IMR-90 (cell line): Measurements from ENCODE around the gene PRLR.

Experiments used
- POLR2A ChIP-seq: IDR thresholded peaks from 2 replicates; pipeline ENCODE4 v1.6.1; 2012; ENCODE audit warnings: mild to moderate bottlenecking, low read depth, low read length
- TF ChIP-seq, protein P1 (sequence below): conservative IDR thresholded peaks from 2 replicates; pipeline ENCODE4 v1.5.1; 2012; ENCODE audit warnings: mild to moderate bottlenecking, low read depth, low read length, improper control_type of control experiment
- TF ChIP-seq, protein P2 (sequence below): fragments of 150-350 bp; IDR thresholded peaks from 2 replicates; pipeline ENCODE4 v1.6.1; 2016; ENCODE audit warnings: low read depth, mild to moderate bottlenecking, low read length, moderate library complexity, borderline replicate concordance

DNA sequence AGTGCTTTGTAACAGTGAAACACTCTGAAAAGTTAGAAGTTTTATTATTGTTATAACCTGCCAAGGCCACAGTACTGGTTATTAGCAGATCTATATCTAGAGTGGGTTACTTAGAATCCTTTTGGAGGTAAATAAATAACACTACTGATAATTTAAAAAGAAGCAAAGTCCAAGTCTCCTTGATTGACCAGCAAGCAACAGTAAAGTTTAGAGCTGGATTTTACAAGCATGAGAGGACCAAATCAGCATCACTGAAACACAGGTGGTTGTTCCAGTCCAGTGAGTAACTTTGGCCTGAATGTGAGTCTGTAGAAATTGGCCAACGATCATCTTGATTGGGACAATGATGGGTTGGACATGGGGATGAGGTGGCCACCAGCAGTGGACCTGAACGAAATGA, 105.4 kb downstream of the PRLR start:
- TF ChIP-seq, protein P1, sequence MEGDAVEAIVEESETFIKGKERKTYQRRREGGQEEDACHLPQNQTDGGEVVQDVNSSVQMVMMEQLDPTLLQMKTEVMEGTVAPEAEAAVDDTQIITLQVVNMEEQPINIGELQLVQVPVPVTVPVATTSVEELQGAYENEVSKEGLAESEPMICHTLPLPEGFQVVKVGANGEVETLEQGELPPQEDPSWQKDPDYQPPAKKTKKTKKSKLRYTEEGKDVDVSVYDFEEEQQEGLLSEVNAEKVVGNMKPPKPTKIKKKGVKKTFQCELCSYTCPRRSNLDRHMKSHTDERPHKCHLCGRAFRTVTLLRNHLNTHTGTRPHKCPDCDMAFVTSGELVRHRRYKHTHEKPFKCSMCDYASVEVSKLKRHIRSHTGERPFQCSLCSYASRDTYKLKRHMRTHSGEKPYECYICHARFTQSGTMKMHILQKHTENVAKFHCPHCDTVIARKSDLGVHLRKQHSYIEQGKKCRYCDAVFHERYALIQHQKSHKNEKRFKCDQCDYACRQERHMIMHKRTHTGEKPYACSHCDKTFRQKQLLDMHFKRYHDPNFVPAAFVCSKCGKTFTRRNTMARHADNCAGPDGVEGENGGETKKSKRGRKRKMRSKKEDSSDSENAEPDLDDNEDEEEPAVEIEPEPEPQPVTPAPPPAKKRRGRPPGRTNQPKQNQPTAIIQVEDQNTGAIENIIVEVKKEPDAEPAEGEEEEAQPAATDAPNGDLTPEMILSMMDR = no peak
- TF ChIP-seq POLR2A = no peak
- TF ChIP-seq, protein P2, sequence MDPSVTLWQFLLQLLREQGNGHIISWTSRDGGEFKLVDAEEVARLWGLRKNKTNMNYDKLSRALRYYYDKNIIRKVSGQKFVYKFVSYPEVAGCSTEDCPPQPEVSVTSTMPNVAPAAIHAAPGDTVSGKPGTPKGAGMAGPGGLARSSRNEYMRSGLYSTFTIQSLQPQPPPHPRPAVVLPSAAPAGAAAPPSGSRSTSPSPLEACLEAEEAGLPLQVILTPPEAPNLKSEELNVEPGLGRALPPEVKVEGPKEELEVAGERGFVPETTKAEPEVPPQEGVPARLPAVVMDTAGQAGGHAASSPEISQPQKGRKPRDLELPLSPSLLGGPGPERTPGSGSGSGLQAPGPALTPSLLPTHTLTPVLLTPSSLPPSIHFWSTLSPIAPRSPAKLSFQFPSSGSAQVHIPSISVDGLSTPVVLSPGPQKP = no peak
